ENCODE measurements around the gene CISTR.
A peak's percentile ranks its signal among the peaks of the same experiment; 100 is the strongest.

The CISTR gene

GRCh38 chr12:53750812-53751335, 905 bp downstream of the CISTR start:
- Histone ChIP-seq H2AFZ (ENCODE audit: low read depth, low read length) (0 out of 2 replicates have a peak overlapping the region, but pooled peaks have one; percentile 54), H3K27ac (ENCODE audit: low read length) (no peak overlapping the region), H3K36me3 (ENCODE audit: insufficient read depth, low read length) (no peaks in the 10 kb centered on the region), H3K4me3 (ENCODE audit: low read depth in 1 of 2, low read length in 2 of 2) (peak overlapping the region in 1 of 2 experiments; percentile 53; a peak in 2 of 4 replicates), H3K27me3 (ENCODE audit: insufficient read depth, low read length, poor library complexity) (peaks cover 94% of the 10 kb centered on the region), H3K4me1 (ENCODE audit: insufficient read depth, low read length) (peaks cover 24% of the 10 kb centered on the region), H4K20me1 (ENCODE audit: insufficient read depth, low read length) (0 out of 2 replicates have a peak, but pooled peaks cover 6% of the 10 kb centered on the region), H3K79me2 (ENCODE audit: insufficient read depth, low read length) (no peaks in the 10 kb centered on the region), H3K9me3 (ENCODE audit: insufficient read depth, low read length, severe bottlenecking) (no peaks in the 10 kb centered on the region), H3K4me2 (ENCODE audit: insufficient read depth, low read length) (peak overlapping the region; percentile 71), H3K9ac (ENCODE audit: low read depth, low read length) (peak overlapping the region; percentile 49; the same call in 1 of the 2 replicates)
- DNase-seq = no peak
- no peak for TF ChIP-seq CTCF (IDR thresholded peaks at IDR 0.05; ENCODE audit: borderline replicate concordance, extremely low read depth, low read length, poor library complexity, severe bottlenecking)
- TF ChIP-seq EZH2 (IDR thresholded peaks at IDR 0.05; ENCODE audit: borderline replicate concordance, low read depth, low read length, severe bottlenecking) = no peak
- 0 out of 3 replicates have a peak, but pooled peaks have one; percentile 1 for ATAC-seq (ENCODE audit: insufficient read depth, low read depth)

- peaks cover 95% of the 10 kb centered on the region for H3K27me3 ChIP-seq (ENCODE audit: insufficient read depth, low read length, poor library complexity)
Observed at GRCh38 chr12:53749986-53750811, 1.6 kb downstream of the CISTR start.

GRCh38 chr12:53748072-53748840, 3.5 kb downstream of the CISTR start:
- Histone ChIP-seq H3K79me2 (ENCODE audit: insufficient read depth, low read length) (no peaks in the 10 kb centered on the region), H4K20me1 (ENCODE audit: insufficient read depth, low read length) (0 out of 2 replicates have a peak, but pooled peaks cover 6% of the 10 kb centered on the region), H2AFZ (ENCODE audit: low read depth, low read length) (no peak overlapping the region), H3K4me3 (ENCODE audit: low read depth in 1 of 2, low read length in 2 of 2) (no peak overlapping the region), H3K27me3 (ENCODE audit: insufficient read depth, low read length, poor library complexity) (peaks cover 86% of the 10 kb centered on the region), H3K9me3 (ENCODE audit: insufficient read depth, low read length, severe bottlenecking) (no peaks in the 10 kb centered on the region), H3K27ac (ENCODE audit: low read length) (no peak overlapping the region), H3K36me3 (ENCODE audit: insufficient read depth, low read length) (no peaks in the 10 kb centered on the region), H3K4me2 (ENCODE audit: insufficient read depth, low read length) (no peak overlapping the region), H3K4me1 (ENCODE audit: insufficient read depth, low read length) (peaks cover 24% of the 10 kb centered on the region), H3K9ac (ENCODE audit: low read depth, low read length) (no peak overlapping the region)
- DNase-seq (no peak), ATAC-seq (ENCODE audit: insufficient read depth, low read depth) (no peak)
- no peak for TF ChIP-seq CTCF (IDR thresholded peaks at IDR 0.05; ENCODE audit: borderline replicate concordance, extremely low read depth, low read length, poor library complexity, severe bottlenecking)
- no peak for TF ChIP-seq EZH2 (IDR thresholded peaks at IDR 0.05; ENCODE audit: borderline replicate concordance, low read depth, low read length, severe bottlenecking)

More at GRCh38 chr12:53749986-53750811, 1.6 kb downstream of the CISTR start:
- 0 out of 2 replicates have a peak, but pooled peaks cover 6% of the 10 kb centered on the region for H4K20me1 ChIP-seq (ENCODE audit: insufficient read depth, low read length)
- H3K9ac ChIP-seq (ENCODE audit: low read depth, low read length) = no peak overlapping the region
- DNase-seq = no peak
- H2AFZ ChIP-seq (ENCODE audit: low read depth, low read length) = no peak overlapping the region
- no peak overlapping the region for H3K27ac ChIP-seq (ENCODE audit: low read length)
- peaks cover 24% of the 10 kb centered on the region for H3K4me1 ChIP-seq (ENCODE audit: insufficient read depth, low read length)
- H3K36me3 ChIP-seq (ENCODE audit: insufficient read depth, low read length) = no peaks in the 10 kb centered on the region
- ATAC-seq (ENCODE audit: insufficient read depth, low read depth) = no peak
- no peaks in the 10 kb centered on the region for H3K79me2 ChIP-seq (ENCODE audit: insufficient read depth, low read length)
- H3K4me3 ChIP-seq (ENCODE audit: low read depth in 1 of 2, low read length in 2 of 2) = no peak overlapping the region
- TF ChIP-seq CTCF (IDR thresholded peaks at IDR 0.05; ENCODE audit: borderline replicate concordance, extremely low read depth, low read length, poor library complexity, severe bottlenecking) (no peak), EZH2 (IDR thresholded peaks at IDR 0.05; ENCODE audit: borderline replicate concordance, low read depth, low read length, severe bottlenecking) (no peak)
- H3K9me3 ChIP-seq (ENCODE audit: insufficient read depth, low read length, severe bottlenecking) = no peaks in the 10 kb centered on the region
- H3K4me2 ChIP-seq (ENCODE audit: insufficient read depth, low read length) = 0 out of 2 replicates have a peak overlapping the region, but pooled peaks have one; percentile 71

Measured in DND-41 (cell line).